Measurements from ENCODE around the gene CASQ1. TPM values are rescaled to one million over a fixed set of nuclear protein-coding genes. Genes with fewer than 3 reads are reported as not detected.

CASQ1 gene
- 0.16 and 0.26 TPM in 2 replicates for total RNA-seq
- long read RNA-seq, result 0 reads

DNA sequence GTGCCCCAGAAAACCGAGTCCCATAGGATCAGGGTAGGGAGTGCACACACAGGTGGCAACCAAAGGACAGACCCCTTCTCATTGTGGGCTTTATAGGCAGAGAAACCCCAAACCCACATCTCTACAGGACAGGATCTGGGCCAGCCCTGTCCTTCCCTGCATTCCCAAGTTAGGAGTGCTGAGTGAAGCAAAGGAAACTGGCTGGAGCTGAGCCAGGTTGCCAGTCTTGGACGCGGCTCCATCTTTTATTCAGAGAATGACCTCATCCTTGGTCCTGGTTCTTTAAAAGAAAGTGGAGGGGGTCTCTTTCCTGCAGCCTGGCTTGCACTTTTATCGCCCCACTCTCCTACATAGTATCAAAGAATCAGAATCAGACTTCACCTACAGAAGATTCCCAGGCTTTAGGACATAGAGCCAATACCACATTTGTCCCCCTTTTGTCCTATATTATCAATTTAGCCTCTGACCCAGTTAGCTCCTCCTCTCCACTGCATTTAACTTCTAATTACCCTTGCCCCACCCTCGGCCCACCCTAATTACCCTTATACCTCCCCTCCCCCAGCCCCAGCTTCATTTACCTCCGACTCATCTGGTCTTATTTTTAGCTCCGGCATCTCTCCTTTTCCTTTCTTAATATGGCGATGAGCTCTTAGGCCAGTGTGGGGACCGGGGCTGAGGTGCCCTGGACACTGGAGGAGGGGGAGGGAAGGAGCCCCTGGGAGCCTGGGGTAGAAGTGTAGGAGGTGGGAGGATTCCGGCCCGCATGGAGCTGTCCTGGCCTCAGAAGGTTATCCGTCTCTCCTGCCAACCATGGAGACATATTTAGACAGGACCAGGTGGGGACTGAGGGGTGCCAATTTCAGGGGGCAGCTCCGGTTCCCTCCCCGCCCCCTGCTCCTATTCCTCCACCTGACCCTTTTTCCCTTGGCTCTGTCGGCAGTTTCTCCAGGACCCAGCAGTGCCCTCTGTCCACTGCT, at the start of gene CASQ1:
Gene CASQ1 (plus strand): TSS at position 927 of the 977 bp plus-strand sequence. CDS start 177 bp downstream, outside the sequence.
- Mint-ChIP-seq H3K4me1 (peaks cover 15% of the 10 kb centered on the region), H3K9me3 (no peaks in the 10 kb centered on the region), H3K4me3 (no peak within 1 kb of the TSS), H3K36me3 (ENCODE audit: low read depth) (no peaks in the 10 kb centered on the region), H3K27me3 (ENCODE audit: low read depth) (no peaks in the 10 kb centered on the region), H3K27ac (ENCODE audit: unreplicated experiment) (no peak within 1 kb of the TSS)
- DNase-seq (ENCODE audit: low read depth, low spot score), result no peak
- no peak for TF ChIP-seq CTCF (conservative IDR thresholded peaks at IDR 0.05)

DNA sequence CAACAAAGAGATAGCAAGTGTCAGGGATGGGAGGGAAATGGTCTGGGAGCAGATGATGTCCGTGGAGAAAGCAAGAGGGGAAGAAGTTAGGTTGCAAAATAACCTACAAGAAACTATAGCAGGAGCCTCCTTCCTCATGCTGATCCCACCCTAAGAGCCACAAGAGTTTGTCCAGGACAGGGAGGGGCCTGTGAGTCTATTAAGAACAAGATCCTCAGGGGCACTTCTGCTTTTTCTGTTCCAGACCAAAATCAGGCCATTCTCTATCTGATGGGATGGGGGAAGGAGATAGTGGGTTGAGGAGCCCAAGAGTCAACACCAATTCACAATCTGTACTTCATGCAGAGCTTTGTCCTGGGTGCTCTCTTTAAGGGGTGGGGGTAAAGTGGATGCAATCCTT, 46.7 kb upstream of the CASQ1 start:
- Mint-ChIP-seq H3K9me3 (no peaks in the 10 kb centered on the region), H3K36me3 (ENCODE audit: low read depth) (peaks cover 16% of the 10 kb centered on the region), H3K27ac (ENCODE audit: unreplicated experiment) (no peak overlapping the region), H3K27me3 (ENCODE audit: low read depth) (no peaks in the 10 kb centered on the region), H3K4me1 (peaks cover 4% of the 10 kb centered on the region), H3K4me3 (no peak overlapping the region)
- DNase-seq (ENCODE audit: low read depth, low spot score), result no peak
- TF ChIP-seq CTCF (conservative IDR thresholded peaks at IDR 0.05), result no peak

GRCh38 chr1:160144921-160145320, 45.5 kb upstream of the CASQ1 start:
- TF ChIP-seq CTCF (conservative IDR thresholded peaks at IDR 0.05), result no peak
- H3K4me1 Mint-ChIP-seq, result peaks cover 4% of the 10 kb centered on the region
- no peaks in the 10 kb centered on the region for H3K27me3 Mint-ChIP-seq (ENCODE audit: low read depth)
- no peaks in the 10 kb centered on the region for H3K9me3 Mint-ChIP-seq
- H3K4me3 Mint-ChIP-seq, result no peak overlapping the region
- no peak for DNase-seq (ENCODE audit: low read depth, low spot score)
- H3K36me3 Mint-ChIP-seq (ENCODE audit: low read depth), result peaks cover 8% of the 10 kb centered on the region
- no peak overlapping the region for H3K27ac Mint-ChIP-seq (ENCODE audit: unreplicated experiment)

GRCh38 chr1:160146107-160146506, 44.3 kb upstream of the CASQ1 start:
- Mint-ChIP-seq H3K4me3 (no peak overlapping the region), H3K4me1 (peaks cover 4% of the 10 kb centered on the region), H3K36me3 (ENCODE audit: low read depth) (peaks cover 2% of the 10 kb centered on the region), H3K9me3 (no peaks in the 10 kb centered on the region), H3K27me3 (ENCODE audit: low read depth) (no peaks in the 10 kb centered on the region), H3K27ac (ENCODE audit: unreplicated experiment) (no peak overlapping the region)
- DNase-seq (ENCODE audit: low read depth, low spot score), result no peak
- TF ChIP-seq CTCF (conservative IDR thresholded peaks at IDR 0.05), result no peak

DNA sequence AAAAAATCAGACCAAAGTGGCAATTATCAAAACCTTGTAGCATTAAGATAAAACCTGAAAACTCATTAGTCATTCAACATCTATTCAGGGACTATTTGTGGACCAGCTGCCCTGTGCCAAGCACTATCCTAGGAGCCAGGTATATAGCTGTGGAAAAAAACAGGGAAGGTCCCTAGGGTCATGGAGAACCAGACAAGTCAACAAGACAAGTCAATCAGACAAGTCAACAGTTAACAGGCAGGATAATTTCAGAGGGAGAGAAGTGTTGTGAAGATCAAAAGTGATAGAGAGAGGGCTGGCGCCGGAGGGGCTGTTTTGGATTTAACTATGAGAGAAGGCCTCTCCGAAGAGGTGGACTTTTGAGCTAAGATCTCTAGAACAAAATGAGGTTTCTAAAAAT, 42.3 kb upstream of the CASQ1 start:
- DNase-seq (ENCODE audit: low read depth, low spot score), result no peak
- H3K4me3 Mint-ChIP-seq, result no peak overlapping the region
- H3K9me3 Mint-ChIP-seq, result no peaks in the 10 kb centered on the region
- no peaks in the 10 kb centered on the region for H3K36me3 Mint-ChIP-seq (ENCODE audit: low read depth)
- no peak for TF ChIP-seq CTCF (conservative IDR thresholded peaks at IDR 0.05)
- no peak overlapping the region for H3K27ac Mint-ChIP-seq (ENCODE audit: unreplicated experiment)
- peaks cover 4% of the 10 kb centered on the region for H3K4me1 Mint-ChIP-seq
- H3K27me3 Mint-ChIP-seq (ENCODE audit: low read depth), result no peaks in the 10 kb centered on the region
